ENCODE data around the gene PTPRC.

PTPRC gene

GRCh38 chr1:198674009-198674408 lies 35.2 kb downstream of the PTPRC start:
- no peak for DNase-seq (ENCODE audit: low spot score)

GRCh38 chr1:198676253-198676652 lies 37.4 kb downstream of the PTPRC start:
- no peak for DNase-seq (ENCODE audit: low spot score)

- DNase-seq (ENCODE audit: low spot score), result no peak
Measured at GRCh38 chr1:198677027-198677426, 38.2 kb downstream of the PTPRC start.

GRCh38 chr1:198677871-198678270 lies 39.0 kb downstream of the PTPRC start:
- no peak for DNase-seq (ENCODE audit: low spot score)

GRCh38 chr1:198678301-198678836 lies 39.5 kb downstream of the PTPRC start:
- DNase-seq (ENCODE audit: low spot score), result no peak

GRCh38 chr1:198678901-198679329 lies 40.1 kb downstream of the PTPRC start:
- DNase-seq (ENCODE audit: low spot score), result no peak

GRCh38 chr1:198679535-198680173 lies 40.8 kb downstream of the PTPRC start:
- DNase-seq (ENCODE audit: low spot score), result no peak

GRCh38 chr1:198680174-198680875 lies 41.5 kb downstream of the PTPRC start:
- DNase-seq (ENCODE audit: low spot score), result no peak

- no peak for DNase-seq (ENCODE audit: low spot score)
Measured at GRCh38 chr1:198681252-198681651, 42.4 kb downstream of the PTPRC start.

GRCh38 chr1:198681831-198682759 lies 43.3 kb downstream of the PTPRC start:
- no peak for DNase-seq (ENCODE audit: low spot score)

- DNase-seq (ENCODE audit: low spot score), result no peak
Measured at GRCh38 chr1:198682850-198683249, 44.0 kb downstream of the PTPRC start.

GRCh38 chr1:198683449-198683848 lies 44.6 kb downstream of the PTPRC start:
- DNase-seq (ENCODE audit: low spot score), result no peak

- no peak for DNase-seq (ENCODE audit: low spot score)
Measured at GRCh38 chr1:198686069-198686728, 47.4 kb downstream of the PTPRC start.

GRCh38 chr1:198687429-198687828 lies 48.6 kb downstream of the PTPRC start:
- no peak for DNase-seq (ENCODE audit: low spot score)

GRCh38 chr1:198691063-198691462 lies 52.2 kb downstream of the PTPRC start:
- DNase-seq (ENCODE audit: low spot score), result no peak

- DNase-seq (ENCODE audit: low spot score), result no peak
Measured at GRCh38 chr1:198693321-198693720, 54.5 kb downstream of the PTPRC start.

- no peak for DNase-seq (ENCODE audit: low spot score)
Measured at GRCh38 chr1:198694542-198694941, 55.7 kb downstream of the PTPRC start.

- no peak for DNase-seq (ENCODE audit: low spot score)
Measured at GRCh38 chr1:198696211-198696610, 57.4 kb downstream of the PTPRC start.

- no peak for DNase-seq (ENCODE audit: low spot score)
Measured at GRCh38 chr1:198699167-198700015, 60.6 kb downstream of the PTPRC start.

- DNase-seq (ENCODE audit: low spot score), result no peak
Measured at GRCh38 chr1:198700016-198700392, 61.2 kb downstream of the PTPRC start.

- no peak for DNase-seq (ENCODE audit: low spot score)
Measured at GRCh38 chr1:198700396-198700795, 61.6 kb downstream of the PTPRC start.

Data from left forelimb (tissue), 1 donor.